Measurements from ENCODE around the gene FARP2. TPM values are rescaled to one million over a fixed set of nuclear protein-coding genes. Genes with fewer than 3 reads are reported as not detected.
"Not testable (repeated sequence)": the region's sequence is repeated elsewhere in the genome, so short reads cannot be mapped to it uniquely, and the experiment has no call there.

Gene FARP2
- total RNA-seq, 2 donors from 2014 or later: 11.1 to 21.5 TPM

- TF ChIP-seq, protein P1, sequence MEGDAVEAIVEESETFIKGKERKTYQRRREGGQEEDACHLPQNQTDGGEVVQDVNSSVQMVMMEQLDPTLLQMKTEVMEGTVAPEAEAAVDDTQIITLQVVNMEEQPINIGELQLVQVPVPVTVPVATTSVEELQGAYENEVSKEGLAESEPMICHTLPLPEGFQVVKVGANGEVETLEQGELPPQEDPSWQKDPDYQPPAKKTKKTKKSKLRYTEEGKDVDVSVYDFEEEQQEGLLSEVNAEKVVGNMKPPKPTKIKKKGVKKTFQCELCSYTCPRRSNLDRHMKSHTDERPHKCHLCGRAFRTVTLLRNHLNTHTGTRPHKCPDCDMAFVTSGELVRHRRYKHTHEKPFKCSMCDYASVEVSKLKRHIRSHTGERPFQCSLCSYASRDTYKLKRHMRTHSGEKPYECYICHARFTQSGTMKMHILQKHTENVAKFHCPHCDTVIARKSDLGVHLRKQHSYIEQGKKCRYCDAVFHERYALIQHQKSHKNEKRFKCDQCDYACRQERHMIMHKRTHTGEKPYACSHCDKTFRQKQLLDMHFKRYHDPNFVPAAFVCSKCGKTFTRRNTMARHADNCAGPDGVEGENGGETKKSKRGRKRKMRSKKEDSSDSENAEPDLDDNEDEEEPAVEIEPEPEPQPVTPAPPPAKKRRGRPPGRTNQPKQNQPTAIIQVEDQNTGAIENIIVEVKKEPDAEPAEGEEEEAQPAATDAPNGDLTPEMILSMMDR (IDR thresholded peaks at IDR 0.05): no peak
- H3K27me3 ChIP-seq: no peaks in the 10 kb centered on the region
- no peak overlapping the region for H3K27ac ChIP-seq
- DNase-seq (ENCODE audit: low spot score): no peak
- H3K36me3 ChIP-seq: peaks cover 16% of the 10 kb centered on the region
- H3K9me3 ChIP-seq: no peaks in the 10 kb centered on the region
- no peaks in the 10 kb centered on the region for H3K4me1 ChIP-seq
- no peak overlapping the region for H3K4me3 ChIP-seq
Observed at GRCh38 chr2:241373446-241373845, 17.4 kb downstream of the FARP2 start.

DNA sequence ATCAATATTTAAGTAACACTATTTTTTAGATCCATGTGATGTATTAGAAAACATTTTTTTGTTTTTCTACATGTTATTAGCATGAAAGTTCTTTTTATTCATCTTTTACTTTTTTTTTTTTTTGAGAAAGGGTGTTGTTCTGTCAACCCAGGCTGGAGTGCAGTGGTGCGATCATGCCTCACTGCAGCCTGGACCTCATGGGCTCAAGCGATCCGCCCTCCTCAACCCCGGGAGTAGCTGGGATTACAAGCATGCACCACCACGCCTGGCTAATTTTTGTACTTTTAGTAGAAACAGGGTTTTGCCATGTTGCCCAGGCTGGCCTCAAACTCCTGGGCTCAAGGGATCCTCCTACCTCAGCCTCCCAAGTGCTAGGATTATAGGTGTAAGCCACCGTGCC lies 17.8 kb downstream of the FARP2 start:
- H3K27me3 ChIP-seq; H3K4me3 ChIP-seq; H3K27ac ChIP-seq; DNase-seq (ENCODE audit: low spot score); H3K9me3 ChIP-seq; H3K4me1 ChIP-seq: not testable (repeated sequence)
- H3K36me3 ChIP-seq: peaks cover 16% of the 10 kb centered on the region

- no peak for DNase-seq (ENCODE audit: low spot score)
- no peaks in the 10 kb centered on the region for H3K27me3 ChIP-seq
- TF ChIP-seq, protein P1 (IDR thresholded peaks at IDR 0.05): no peak
- H3K36me3 ChIP-seq: peaks cover 16% of the 10 kb centered on the region
- H3K27ac ChIP-seq: no peak overlapping the region
- H3K4me1 ChIP-seq: peaks cover 0 to 16% of the 10 kb centered on the region in 2 donors
- H3K9me3 ChIP-seq: no peaks in the 10 kb centered on the region
- H3K4me3 ChIP-seq: no peak overlapping the region
Observed at GRCh38 chr2:241375300-241375699, 19.2 kb downstream of the FARP2 start.

DNA sequence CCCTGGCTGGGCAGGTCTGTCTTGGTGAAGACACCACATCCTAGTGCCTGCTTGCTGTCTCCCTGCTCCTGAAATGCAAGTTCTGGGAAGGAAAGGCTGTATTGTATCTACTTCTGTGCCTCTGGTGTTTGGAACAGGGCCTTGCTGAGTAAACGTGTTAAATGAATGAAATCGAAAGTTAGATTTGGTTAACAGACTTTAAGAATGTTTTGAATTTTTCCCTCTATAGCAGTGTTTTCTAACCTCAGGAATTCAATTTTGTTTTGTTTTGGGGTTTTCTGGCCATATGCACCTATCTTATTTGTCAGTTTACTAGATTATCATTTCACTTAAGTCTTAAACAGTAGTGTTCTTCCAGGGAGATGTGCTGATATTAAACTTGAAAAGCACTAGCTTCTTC lies 20.7 kb downstream of the FARP2 start:
- Histone ChIP-seq H3K4me1 (peaks cover 0 to 29% of the 10 kb centered on the region in 2 donors), H3K9me3 (no peaks in the 10 kb centered on the region), H3K27ac (no peak overlapping the region), H3K27me3 (no peaks in the 10 kb centered on the region), H3K36me3 (peaks cover 16% of the 10 kb centered on the region), H3K4me3 (no peak overlapping the region)
- DNase-seq (ENCODE audit: low spot score): no peak
- TF ChIP-seq, protein P1 (IDR thresholded peaks at IDR 0.05): no peak

DNA sequence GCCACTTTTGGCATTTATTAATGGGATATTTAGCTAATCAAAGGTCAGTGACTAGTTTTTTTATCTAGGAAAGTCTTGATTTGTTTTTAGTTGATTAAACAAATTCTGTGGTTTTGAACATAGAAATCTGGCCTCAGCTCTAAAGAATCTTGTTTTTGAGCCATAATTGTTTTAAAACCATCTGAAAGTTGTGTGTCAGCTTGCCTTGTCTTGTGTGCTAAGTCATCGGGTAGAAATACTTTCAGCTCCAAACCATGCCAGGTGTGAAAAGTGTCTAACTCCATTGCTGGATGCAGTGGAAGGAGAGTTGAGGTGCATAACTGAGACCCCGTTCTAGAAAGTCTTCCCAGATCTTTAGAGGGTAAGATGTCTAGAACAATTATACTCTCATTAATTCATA lies 22.7 kb downstream of the FARP2 start:
- Histone ChIP-seq H3K9me3 (no peaks in the 10 kb centered on the region), H3K4me1 (peaks cover 0 to 31% of the 10 kb centered on the region in 2 donors), H3K27me3 (no peaks in the 10 kb centered on the region), H3K4me3 (no peak overlapping the region), H3K27ac (no peak overlapping the region), H3K36me3 (peaks cover 11% of the 10 kb centered on the region)
- TF ChIP-seq, protein P1 (IDR thresholded peaks at IDR 0.05): no peak
- DNase-seq (ENCODE audit: low spot score): no peak

- no peak for DNase-seq (ENCODE audit: low spot score)
- Histone ChIP-seq H3K4me3 (no peak overlapping the region), H3K27ac (peak overlapping the region; percentile 17 to 21), H3K9me3 (no peaks in the 10 kb centered on the region), H3K4me1 (peaks cover 0 to 35% of the 10 kb centered on the region in 2 donors), H3K27me3 (no peaks in the 10 kb centered on the region), H3K36me3 (peaks cover 2% of the 10 kb centered on the region)
- TF ChIP-seq, protein P1 (IDR thresholded peaks at IDR 0.05): no peak
Observed at GRCh38 chr2:241379481-241380480, 23.7 kb downstream of the FARP2 start.
